ENCODE measurements around the gene GNAQ. TPM values are rescaled to one million over a fixed set of nuclear protein-coding genes. Genes with fewer than 3 reads are reported as not detected.

The GNAQ gene
- total RNA-seq, 3 donors from 2014 or later (not counting 1 experiment from before 2014, with no cell fraction given), result 17.8 to 51.6 (median 24.5) TPM

- no peak overlapping the region for H3K27ac Mint-ChIP-seq
- no peaks in the 10 kb centered on the region for H3K36me3 Mint-ChIP-seq
- no peak overlapping the region for H3K4me3 Mint-ChIP-seq
- WGBS (ENCODE audit: insufficient coverage), result 77% methylated on average over 7 of the region's 7 CpGs
- no peak overlapping the region for H3K4me3 ChIP-seq (ENCODE audit: low read length)
- TF ChIP-seq CTCF (IDR thresholded peaks at IDR 0.05), result no peak
- DNase-seq (no peak), ATAC-seq (no peak)
- peaks cover 11 to 19% of the 10 kb centered on the region in 2 donors for H3K4me1 Mint-ChIP-seq
- no peaks in the 10 kb centered on the region for H3K9me3 Mint-ChIP-seq
- no peaks in the 10 kb centered on the region for H3K9me3 ChIP-seq (ENCODE audit: control insufficient read depth, insufficient read depth, low read length)
- H3K36me3 ChIP-seq (ENCODE audit: control insufficient read depth, insufficient read depth, low read length), result no peaks in the 10 kb centered on the region
- H3K4me1 ChIP-seq (ENCODE audit: control insufficient read depth, insufficient read depth, low read length), result no peaks in the 10 kb centered on the region
- intact Hi-C loops (cut with micrococcal nuclease), result no loop called here
- H3K27me3 Mint-ChIP-seq (ENCODE audit: low read depth in 2 of 2), result no peaks in the 10 kb centered on the region
- no peak overlapping the region for H3K27ac ChIP-seq (ENCODE audit: low read length)
- H3K27me3 ChIP-seq (ENCODE audit: control insufficient read depth, insufficient read depth, low read length), result no peaks in the 10 kb centered on the region
Observed at GRCh38 chr9:77933019-77933418, 98.6 kb downstream of the GNAQ start.

GRCh38 chr9:77929942-77930341 lies 101.7 kb downstream of the GNAQ start:
- no peaks in the 10 kb centered on the region for H3K36me3 ChIP-seq (ENCODE audit: control insufficient read depth, insufficient read depth, low read length)
- Mint-ChIP-seq H3K27ac (no peak overlapping the region), H3K4me3 (no peak overlapping the region), H3K27me3 (ENCODE audit: low read depth in 2 of 2) (no peaks in the 10 kb centered on the region), H3K9me3 (no peaks in the 10 kb centered on the region), H3K36me3 (no peaks in the 10 kb centered on the region), H3K4me1 (peaks cover 13 to 18% of the 10 kb centered on the region in 2 donors)
- H3K4me1 ChIP-seq (ENCODE audit: control insufficient read depth, insufficient read depth, low read length), result no peaks in the 10 kb centered on the region
- H3K27ac ChIP-seq (ENCODE audit: low read length), result no peak overlapping the region
- no peaks in the 10 kb centered on the region for H3K27me3 ChIP-seq (ENCODE audit: control insufficient read depth, insufficient read depth, low read length)
- DNase-seq (no peak), ATAC-seq (no peak)
- no peak for TF ChIP-seq CTCF (IDR thresholded peaks at IDR 0.05)
- intact Hi-C loops (cut with micrococcal nuclease), result no loop called here
- no peak overlapping the region for H3K4me3 ChIP-seq (ENCODE audit: low read length)
- H3K9me3 ChIP-seq (ENCODE audit: control insufficient read depth, insufficient read depth, low read length), result no peaks in the 10 kb centered on the region

- Mint-ChIP-seq H3K4me3 (no peak overlapping the region), H3K27me3 (ENCODE audit: low read depth in 2 of 2) (no peaks in the 10 kb centered on the region), H3K27ac (no peak overlapping the region), H3K4me1 (peaks cover 10 to 12% of the 10 kb centered on the region in 2 donors), H3K9me3 (no peaks in the 10 kb centered on the region), H3K36me3 (no peaks in the 10 kb centered on the region)
- Histone ChIP-seq H3K27me3 (ENCODE audit: control insufficient read depth, insufficient read depth, low read length) (no peaks in the 10 kb centered on the region), H3K9me3 (ENCODE audit: control insufficient read depth, insufficient read depth, low read length) (no peaks in the 10 kb centered on the region), H3K4me3 (ENCODE audit: low read length) (no peak overlapping the region), H3K36me3 (ENCODE audit: control insufficient read depth, insufficient read depth, low read length) (no peaks in the 10 kb centered on the region), H3K27ac (ENCODE audit: low read length) (no peak overlapping the region), H3K4me1 (ENCODE audit: control insufficient read depth, insufficient read depth, low read length) (no peaks in the 10 kb centered on the region)
- DNase-seq, result no peak
- intact Hi-C loops (cut with micrococcal nuclease), result no loop called here
- no peak for TF ChIP-seq CTCF (IDR thresholded peaks at IDR 0.05)
- WGBS (ENCODE audit: insufficient coverage), result 55% methylated on average over 2 of the region's 2 CpGs
- ATAC-seq, result no peak
Observed at GRCh38 chr9:77927265-77927664, 104.3 kb downstream of the GNAQ start.

- intact Hi-C loops (cut with micrococcal nuclease), result no loop called here
- no peak overlapping the region for H3K27ac Mint-ChIP-seq
Observed at GRCh38 chr9:77926371-77926878, 105.2 kb downstream of the GNAQ start.

More at GRCh38 chr9:77926371-77926878, 105.2 kb downstream of the GNAQ start:
- H3K4me1 Mint-ChIP-seq, result peaks cover 9 to 12% of the 10 kb centered on the region in 2 donors
- Histone ChIP-seq H3K4me3 (ENCODE audit: low read length) (no peak overlapping the region), H3K36me3 (ENCODE audit: control insufficient read depth, insufficient read depth, low read length) (no peaks in the 10 kb centered on the region), H3K27me3 (ENCODE audit: control insufficient read depth, insufficient read depth, low read length) (no peaks in the 10 kb centered on the region), H3K27ac (ENCODE audit: low read length) (no peak overlapping the region), H3K9me3 (ENCODE audit: control insufficient read depth, insufficient read depth, low read length) (no peaks in the 10 kb centered on the region), H3K4me1 (ENCODE audit: control insufficient read depth, insufficient read depth, low read length) (no peaks in the 10 kb centered on the region)
- TF ChIP-seq CTCF (IDR thresholded peaks at IDR 0.05), result no peak
- H3K4me3 Mint-ChIP-seq, result no peak overlapping the region
- no peak for ATAC-seq
- H3K36me3 Mint-ChIP-seq, result no peaks in the 10 kb centered on the region
- H3K27me3 Mint-ChIP-seq (ENCODE audit: low read depth in 2 of 2), result no peaks in the 10 kb centered on the region
- DNase-seq, result no peak
- no peaks in the 10 kb centered on the region for H3K9me3 Mint-ChIP-seq

Data from natural killer cell (primary cell).